ENCODE measurements around the gene DEFB112.

DEFB112 gene

DNA sequence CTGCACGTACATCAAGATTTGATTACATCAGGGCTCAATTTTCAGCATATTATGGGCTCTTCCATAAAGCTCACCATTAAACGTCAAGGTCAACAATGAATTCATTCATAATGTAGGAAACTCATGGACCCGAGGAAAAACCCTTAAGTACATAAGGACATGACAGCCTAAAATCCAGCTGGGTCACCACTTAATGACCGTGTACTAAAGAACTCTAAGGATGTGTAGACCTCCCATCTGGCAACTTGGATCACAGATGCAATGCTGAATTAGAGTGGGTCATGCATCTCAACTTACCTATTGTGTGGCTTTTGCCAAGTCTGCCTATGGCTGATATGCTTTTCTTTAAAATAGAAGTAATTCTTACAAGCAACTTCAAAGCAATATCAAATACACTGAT lies 26.7 kb upstream of the DEFB112 start:
- H3K27me3 ChIP-seq (replicated peaks; ENCODE audit: control insufficient read depth, insufficient read depth, low read length), result no peaks in the 10 kb centered on the region
- no peak for DNase-seq (ENCODE audit: extremely low read depth, insufficient read length)
- TF ChIP-seq, protein P1, sequence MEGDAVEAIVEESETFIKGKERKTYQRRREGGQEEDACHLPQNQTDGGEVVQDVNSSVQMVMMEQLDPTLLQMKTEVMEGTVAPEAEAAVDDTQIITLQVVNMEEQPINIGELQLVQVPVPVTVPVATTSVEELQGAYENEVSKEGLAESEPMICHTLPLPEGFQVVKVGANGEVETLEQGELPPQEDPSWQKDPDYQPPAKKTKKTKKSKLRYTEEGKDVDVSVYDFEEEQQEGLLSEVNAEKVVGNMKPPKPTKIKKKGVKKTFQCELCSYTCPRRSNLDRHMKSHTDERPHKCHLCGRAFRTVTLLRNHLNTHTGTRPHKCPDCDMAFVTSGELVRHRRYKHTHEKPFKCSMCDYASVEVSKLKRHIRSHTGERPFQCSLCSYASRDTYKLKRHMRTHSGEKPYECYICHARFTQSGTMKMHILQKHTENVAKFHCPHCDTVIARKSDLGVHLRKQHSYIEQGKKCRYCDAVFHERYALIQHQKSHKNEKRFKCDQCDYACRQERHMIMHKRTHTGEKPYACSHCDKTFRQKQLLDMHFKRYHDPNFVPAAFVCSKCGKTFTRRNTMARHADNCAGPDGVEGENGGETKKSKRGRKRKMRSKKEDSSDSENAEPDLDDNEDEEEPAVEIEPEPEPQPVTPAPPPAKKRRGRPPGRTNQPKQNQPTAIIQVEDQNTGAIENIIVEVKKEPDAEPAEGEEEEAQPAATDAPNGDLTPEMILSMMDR (IDR thresholded peaks at IDR 0.05; ENCODE audit: insufficient read depth, low read length, poor library complexity, severe bottlenecking), result no peak
- no peaks in the 10 kb centered on the region for H3K36me3 ChIP-seq (ENCODE audit: control insufficient read depth, insufficient read depth, low read length)
- no peak overlapping the region for H3K4me3 ChIP-seq (replicated peaks; ENCODE audit: low read depth, low read length)

DNA sequence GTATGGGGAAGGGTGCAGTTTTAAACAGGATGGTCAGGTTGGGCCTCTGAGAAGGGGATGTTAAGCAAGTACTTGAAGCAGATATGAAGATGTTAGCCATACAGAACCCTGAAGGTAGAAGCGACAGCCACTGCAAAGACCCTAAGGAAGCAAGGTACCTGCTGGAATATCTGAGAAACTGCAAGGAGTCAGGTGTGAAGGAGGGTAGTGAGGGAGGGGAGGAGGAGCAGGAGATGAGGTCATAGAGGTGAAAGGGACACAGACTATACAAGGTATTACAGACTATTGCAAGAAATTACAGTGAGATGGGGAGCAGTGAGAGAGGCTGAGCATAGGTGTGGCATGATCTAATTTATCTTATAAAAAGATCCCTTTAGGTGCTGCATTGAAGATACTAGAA lies 22.2 kb upstream of the DEFB112 start:
- H3K27me3 ChIP-seq (replicated peaks; ENCODE audit: control insufficient read depth, insufficient read depth, low read length), result no peaks in the 10 kb centered on the region
- H3K4me3 ChIP-seq (replicated peaks; ENCODE audit: low read depth, low read length), result no peak overlapping the region
- TF ChIP-seq, protein P1 (IDR thresholded peaks at IDR 0.05; ENCODE audit: insufficient read depth, low read length, poor library complexity, severe bottlenecking), result no peak
- H3K36me3 ChIP-seq (ENCODE audit: control insufficient read depth, insufficient read depth, low read length), result no peaks in the 10 kb centered on the region
- no peak for DNase-seq (ENCODE audit: extremely low read depth, insufficient read length)

DNA sequence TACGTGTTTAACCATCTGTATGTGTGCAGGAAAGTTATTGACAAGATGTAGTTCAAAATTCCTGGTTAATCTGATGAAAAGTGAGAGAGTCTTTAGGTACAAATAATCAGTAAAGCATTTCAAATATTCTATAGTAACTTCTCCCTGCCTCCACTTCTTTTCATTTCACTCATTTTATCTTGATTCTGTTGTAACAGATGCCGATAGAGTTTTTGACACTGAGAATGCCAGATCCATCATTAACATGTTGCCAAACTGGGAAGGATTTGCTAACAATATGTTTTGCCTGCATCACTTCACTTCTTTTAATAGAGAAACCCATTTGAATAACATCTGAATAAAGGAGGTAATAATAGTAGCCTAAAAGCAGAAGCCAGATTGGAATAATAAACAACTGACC lies 20.4 kb upstream of the DEFB112 start:
- TF ChIP-seq, protein P1 (IDR thresholded peaks at IDR 0.05; ENCODE audit: insufficient read depth, low read length, poor library complexity, severe bottlenecking), result no peak
- Histone ChIP-seq H3K27me3 (replicated peaks; ENCODE audit: control insufficient read depth, insufficient read depth, low read length) (no peaks in the 10 kb centered on the region), H3K36me3 (ENCODE audit: control insufficient read depth, insufficient read depth, low read length) (no peaks in the 10 kb centered on the region), H3K4me3 (replicated peaks; ENCODE audit: low read depth, low read length) (no peak overlapping the region)
- DNase-seq (ENCODE audit: extremely low read depth, insufficient read length), result no peak

DNA sequence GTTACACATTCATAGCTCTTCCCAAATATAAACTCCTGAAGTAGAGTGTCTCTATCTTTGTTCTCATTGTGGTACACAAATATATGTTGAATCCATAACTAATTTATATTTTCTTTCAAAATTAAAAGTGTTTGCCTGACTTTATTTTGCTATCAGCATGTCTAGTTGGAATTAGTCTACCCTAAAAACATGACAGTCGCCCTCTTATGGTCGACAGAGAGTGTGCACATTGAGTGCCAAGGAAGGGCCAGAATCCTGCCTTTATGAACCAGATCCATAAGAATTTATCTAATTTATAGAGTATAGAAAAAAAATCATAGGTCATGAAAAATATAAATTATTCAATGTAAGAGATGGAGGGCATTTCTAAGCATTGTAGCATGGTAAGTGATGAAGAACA lies 12.3 kb upstream of the DEFB112 start:
- no peak overlapping the region for H3K4me3 ChIP-seq (replicated peaks; ENCODE audit: low read depth, low read length)

DNA sequence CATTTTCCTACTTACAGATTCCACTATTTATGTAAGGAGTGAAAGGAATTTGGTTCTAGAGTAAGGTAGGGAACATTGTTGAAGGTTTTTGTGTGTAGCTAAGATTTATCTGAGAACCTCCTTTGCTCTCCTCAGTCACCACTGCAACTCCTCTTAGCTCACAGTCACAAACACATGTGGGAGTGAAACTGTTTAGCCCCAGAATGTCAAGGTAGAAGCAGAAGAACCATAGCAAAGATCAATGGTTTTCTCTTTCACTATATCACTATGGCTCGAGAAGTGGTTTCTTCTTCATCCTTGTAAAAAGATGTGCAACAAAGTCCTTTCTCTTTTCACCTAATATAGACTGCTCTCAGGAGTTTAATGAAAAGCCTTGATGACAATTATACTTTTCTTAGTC lies 6.5 kb upstream of the DEFB112 start:
- H3K36me3 ChIP-seq (ENCODE audit: control insufficient read depth, insufficient read depth, low read length), result no peaks in the 10 kb centered on the region
- no peaks in the 10 kb centered on the region for H3K27me3 ChIP-seq (replicated peaks; ENCODE audit: control insufficient read depth, insufficient read depth, low read length)
- no peak overlapping the region for H3K4me3 ChIP-seq (replicated peaks; ENCODE audit: low read depth, low read length)
- TF ChIP-seq, protein P1 (IDR thresholded peaks at IDR 0.05; ENCODE audit: insufficient read depth, low read length, poor library complexity, severe bottlenecking), result no peak
- DNase-seq (ENCODE audit: extremely low read depth, insufficient read length), result no peak

More for the DNA sequence above, 12.3 kb upstream of the DEFB112 start:
- Histone ChIP-seq H3K27me3 (replicated peaks; ENCODE audit: control insufficient read depth, insufficient read depth, low read length) (no peaks in the 10 kb centered on the region), H3K36me3 (ENCODE audit: control insufficient read depth, insufficient read depth, low read length) (no peaks in the 10 kb centered on the region)
- TF ChIP-seq, protein P1 (IDR thresholded peaks at IDR 0.05; ENCODE audit: insufficient read depth, low read length, poor library complexity, severe bottlenecking), result peak; percentile 67
- no peak for DNase-seq (ENCODE audit: extremely low read depth, insufficient read length)

DNA sequence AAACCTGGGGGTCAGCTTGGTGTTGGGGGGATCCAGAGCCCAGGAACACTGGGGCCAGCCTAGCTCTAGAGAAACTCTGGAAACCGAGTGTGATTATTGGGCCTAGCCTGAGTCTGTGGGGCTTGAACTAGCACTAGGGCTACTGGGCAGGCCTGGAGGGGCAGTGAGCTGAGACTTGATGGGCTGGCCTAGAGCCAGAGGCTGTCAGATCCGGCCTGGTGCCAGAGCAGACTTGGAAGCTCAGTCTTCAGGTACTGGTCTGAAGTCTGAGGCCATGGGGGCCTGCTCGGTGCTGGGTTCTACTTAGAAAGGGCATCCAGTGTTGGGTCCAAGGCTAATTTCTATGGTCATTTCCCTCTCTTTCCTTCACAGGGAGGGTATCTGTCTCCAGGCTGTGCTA lies 2.7 kb downstream of the DEFB112 start:
- DNase-seq (ENCODE audit: extremely low read depth, insufficient read length), result no peak
- Histone ChIP-seq H3K27me3 (replicated peaks; ENCODE audit: control insufficient read depth, insufficient read depth, low read length) (no peaks in the 10 kb centered on the region), H3K36me3 (ENCODE audit: control insufficient read depth, insufficient read depth, low read length) (no peaks in the 10 kb centered on the region), H3K4me3 (replicated peaks; ENCODE audit: low read depth, low read length) (no peak overlapping the region)
- TF ChIP-seq, protein P1 (IDR thresholded peaks at IDR 0.05; ENCODE audit: insufficient read depth, low read length, poor library complexity, severe bottlenecking), result no peak

Measured in GM06990 (cell line).